H1 (cell line): ENCODE measurements around the gene CGB5. TPM values are rescaled to one million over a fixed set of nuclear protein-coding genes. Genes with fewer than 3 reads are reported as not detected.

ENCODE experiments used
- CTCF ChIA-PET: fragments of 300-600 bp; sonication (Branson Sonifier 250); formaldehyde crosslinking; loops from one replicate; lab custom pipeline; 2021; ENCODE audit not compliant: partially characterized antibody; lab: Charles Lee
- POLR2A ChIA-PET: fragments of 300-600 bp; sonication (Branson Sonifier 250); formaldehyde crosslinking; loops from one replicate; lab custom pipeline; 2021; ENCODE audit warnings: inconsistent platforms; ENCODE audit not compliant: partially characterized antibody; lab: Charles Lee
- DNase-seq, 2 experiments: peaks; one replicate each; pipeline versions ENCODE4 v3.0.0 to v3.0.0-alpha.2; 2010 to 2022; ENCODE audit warnings: low spot score in 2 of 2, low read depth in 1 of 2, mixed read lengths in 1 of 2
- FAIRE-seq: peaks from 2 replicates; lab custom pipeline; 2011; peaks lifted over from hg19 to GRCh38; lab: Jason Lieb, UNC
- H2AFZ ChIP-seq: 2 replicates; pipeline ENCODE4 v1.8.1; 2012; ENCODE audit warnings: low read length, inconsistent platforms
- H2AK5ac ChIP-seq: 2 replicates; pipeline ENCODE4 v1.6.1; 2013; ENCODE audit warnings: low read depth, low read length
- H2BK120ac ChIP-seq: replicated peaks from 2 replicates; pipeline ENCODE3; 2013; ENCODE audit warnings: low read depth, low read length, inconsistent platforms
- H2BK12ac ChIP-seq: 2 replicates; pipeline ENCODE4 v1.6.1; 2013; ENCODE audit warnings: low read depth, low read length
- H2BK15ac ChIP-seq: 2 replicates; pipeline ENCODE4 v1.6.1; 2013; ENCODE audit warnings: low read length
- H2BK20ac ChIP-seq: 2 replicates; pipeline ENCODE4 v1.6.1; 2013; ENCODE audit warnings: low read length
- H2BK5ac ChIP-seq: 2 replicates; pipeline ENCODE4 v1.6.1; 2013; ENCODE audit warnings: low read depth, low read length
- H3K14ac ChIP-seq: 2 replicates; pipeline ENCODE4 v1.6.1; 2013; ENCODE audit warnings: inconsistent platforms; ENCODE audit not compliant: insufficient read length
- H3K18ac ChIP-seq: 2 replicates; pipeline ENCODE4 v1.6.1; 2013; ENCODE audit warnings: low read length; ENCODE audit errors: extremely low read depth
- H3K23ac ChIP-seq: 2 replicates; pipeline ENCODE4 v1.6.1; 2013; ENCODE audit warnings: inconsistent platforms; ENCODE audit not compliant: insufficient read length
- H3K23me2 ChIP-seq: 2 replicates; pipeline ENCODE4 v1.6.1; 2013; ENCODE audit warnings: low read depth, low read length
- H3K27ac ChIP-seq: 2 replicates; pipeline ENCODE4 v1.6.1; 2011; ENCODE audit warnings: low read depth, low read length, inconsistent platforms
- H3K27me3 ChIP-seq, 4 experiments: replicated peaks in 1 of 4; 1 replicate in 1 of 4; 2 replicates in 3 of 4; pipeline versions ENCODE4 v1.6.1 to v1.8.1; 2011 to 2013; ENCODE audit warnings: low read length in 3 of 4, mild to moderate bottlenecking in 3 of 4, inconsistent platforms in 2 of 4, mixed read lengths in 2 of 4, moderate library complexity in 1 of 4; ENCODE audit not compliant: control insufficient read depth in 3 of 4, insufficient read depth in 3 of 4; ENCODE audit errors: extremely low read depth in 1 of 4
- H3K36me3 ChIP-seq, 4 experiments: 2 replicates each; pipeline versions ENCODE4 v1.6.1 to v1.8.1; 2011 to 2013; ENCODE audit warnings: mild to moderate bottlenecking in 4 of 4, low read length in 3 of 4, moderate library complexity in 2 of 4, control low read depth in 1 of 4, inconsistent platforms in 1 of 4; ENCODE audit not compliant: insufficient read depth in 4 of 4, control insufficient read depth in 2 of 4
- H3K4ac ChIP-seq: replicated peaks from 2 replicates; pipeline ENCODE3; 2013; ENCODE audit warnings: low read length, low read depth, mixed read lengths, inconsistent platforms; ENCODE audit not compliant: insufficient read length
- H3K4me1 ChIP-seq, 4 experiments: replicated peaks in 1 of 4; 1 replicate in 1 of 4; 2 replicates in 3 of 4; pipeline versions ENCODE4 v1.6.1 to v1.8.1; 2011 to 2013; ENCODE audit warnings: low read length in 3 of 4, inconsistent platforms in 2 of 4, mixed read lengths in 1 of 4; ENCODE audit not compliant: insufficient read depth in 4 of 4, control insufficient read depth in 3 of 4
- H3K4me2 ChIP-seq, 2 experiments: 2 replicates each; pipeline versions ENCODE4 v1.6.1 to v1.8.1; 2011 to 2013; ENCODE audit warnings: low read depth in 2 of 2, low read length in 2 of 2, control low read depth in 1 of 2, inconsistent platforms in 1 of 2, mild to moderate bottlenecking in 1 of 2; ENCODE audit not compliant: insufficient read depth in 1 of 2
- H3K4me3 ChIP-seq, 4 experiments: fragments of 200-600, 300-600 bp in 1 of 4; sonication (generic), shearing (Covaris generic), sonication (Bioruptor Twin) in 1 of 4; 2 replicates each; pipeline versions ENCODE4 v1.5.1 to v1.8.1; 2011 to 2016; ENCODE audit warnings: low read length in 4 of 4, low read depth in 3 of 4, control low read depth in 2 of 4, inconsistent platforms in 2 of 4, mild to moderate bottlenecking in 2 of 4, mixed read lengths in 1 of 4, moderate library complexity in 1 of 4; ENCODE audit not compliant: insufficient read depth in 2 of 4; ENCODE audit errors: extremely low read depth in 1 of 4
- H3K56ac ChIP-seq: replicated peaks from 2 replicates; pipeline ENCODE3; 2013; ENCODE audit warnings: low read depth, mild to moderate bottlenecking, mixed read lengths, low read length, inconsistent platforms; ENCODE audit not compliant: insufficient read length
- H3K79me1 ChIP-seq: 2 replicates; pipeline ENCODE4 v1.6.1; 2013; ENCODE audit warnings: low read depth, low read length, control low read depth
- H3K79me2 ChIP-seq, 2 experiments: 2 replicates each; pipeline versions ENCODE4 v1.6.1 to v1.8.1; 2012 to 2013; ENCODE audit warnings: low read length in 2 of 2, mild to moderate bottlenecking in 2 of 2, inconsistent platforms in 1 of 2; ENCODE audit not compliant: insufficient read depth in 2 of 2, control insufficient read depth in 1 of 2
- H3K9ac ChIP-seq, 4 experiments: replicated peaks in 1 of 4; 1 replicate in 1 of 4; 2 replicates in 3 of 4; pipeline versions ENCODE4 v1.6.1 to v1.8.1; 2011 to 2013; ENCODE audit warnings: low read depth in 3 of 4, low read length in 3 of 4, control low read depth in 2 of 4, mild to moderate bottlenecking in 2 of 4, moderate library complexity in 2 of 4, inconsistent platforms in 1 of 4; ENCODE audit errors: extremely low read depth in 1 of 4
- H3K9me3 ChIP-seq, 2 experiments: 2 replicates each; pipeline versions ENCODE4 v1.6.1 to v1.8.1; 2012 to 2013; ENCODE audit warnings: mild to moderate bottlenecking in 2 of 2, moderate library complexity in 2 of 2, control low read depth in 1 of 2, inconsistent platforms in 1 of 2, low read depth in 1 of 2, low read length in 1 of 2, mixed read lengths in 1 of 2; ENCODE audit not compliant: insufficient read depth in 2 of 2
- H4K20me1 ChIP-seq, 2 experiments: replicated peaks in 1 of 2; 2 replicates each; pipeline versions ENCODE3 to v1.8.1; 2011 to 2013; ENCODE audit warnings: inconsistent platforms in 2 of 2, low read length in 2 of 2, mild to moderate bottlenecking in 1 of 2; ENCODE audit not compliant: insufficient read depth in 2 of 2, control insufficient read depth in 1 of 2
- H4K5ac ChIP-seq: 2 replicates; pipeline ENCODE4 v1.6.1; 2013; ENCODE audit warnings: low read length, low read depth, mixed read lengths, inconsistent platforms; ENCODE audit not compliant: insufficient read length
- H4K8ac ChIP-seq: 2 replicates; pipeline ENCODE4 v1.8.0; 2013; ENCODE audit warnings: mild to moderate bottlenecking, moderate library complexity, low read length, inconsistent platforms; ENCODE audit not compliant: insufficient read depth; ENCODE audit errors: extremely low read depth
- H4K91ac ChIP-seq: replicated peaks from 2 replicates; pipeline ENCODE3; 2013; ENCODE audit warnings: low read length, mixed read lengths, inconsistent platforms; ENCODE audit not compliant: insufficient read length
- KDM4A ChIP-seq: IDR thresholded peaks from one replicate; pipeline ENCODE4 v1.7.1; 2012; ENCODE audit warnings: low read depth, mild to moderate bottlenecking, moderate library complexity, low read length, inconsistent platforms; ENCODE audit not compliant: severe bottlenecking
- TEAD4 ChIP-seq: IDR thresholded peaks from 2 replicates; pipeline ENCODE4 v1.6.1; 2012; ENCODE audit warnings: low read depth, low read length, inconsistent platforms, mixed read lengths
- WGBS, 2 experiments: shearing (Covaris generic) in 1 of 2; methylation state at CpG; one replicate each; pipeline versions ENCODE4 v1.1.6 to v1.1.7; 2013 to 2015; ENCODE audit warnings: low lambda C conversion rate in 2 of 2, mixed read lengths in 2 of 2, inconsistent platforms in 1 of 2, low coverage in 1 of 2, missing lambda C conversion rate in 1 of 2; ENCODE audit not compliant: insufficient replicate concordance in 2 of 2, insufficient coverage in 1 of 2, insufficient read length in 1 of 2; ENCODE audit errors: extremely low coverage in 1 of 2, missing lambda C conversion rate in 1 of 2; 5-methylcytosine and 5-hydroxymethylcytosine counted together
- polyA plus RNA-seq, 7 experiments: library from polyadenylated mRNA; depleted of rRNA in 3 of 7; stranded (reverse) in 5 of 7; unstranded in 2 of 7; fragments of >200 nt in 5 of 7; fragments of 200-250 nt in 2 of 7; gene quantifications; 1 replicate in 5 of 7; 2 replicates in 1 of 7; 4 replicates in 1 of 7; pipeline versions ENCODE4 v1.2.1 to v1.2.3, GENCODE V29; 2011 to 2013; ENCODE audit warnings: missing spikeins in 2 of 7, mixed read lengths in 2 of 7
- total RNA-seq: library from RNA; stranded (reverse); fragmentation: NEBNext Ultra II Directional; extraction: Animal tissue kit (Norgen Biotek cat#: 25700); gene quantifications from 2 replicates; pipeline ENCODE4 v1.2.1, GENCODE V29; 2021

Gene CGB5
- total and polyA plus RNA-seq, 2 of the 8 experiments (the other 6 are each of a cell fraction or from before 2014, with no cell fraction given) = 0.63 to 0.68 TPM

- peak; percentile 38 for TF ChIP-seq KDM4A
- TF ChIP-seq TEAD4 = no peak
- H4K91ac ChIP-seq = peak within 1 kb of the TSS; percentile 59
- H2AFZ ChIP-seq = 0 out of 2 replicates have a peak within 1 kb of the TSS, but pooled peaks have one; percentile 17
- POLR2A ChIA-PET = interaction anchor here (0.9 to 1.5 kb wide), 3 partner anchors 13 to 53 kb away, joined by 3 read pairs; no protein-coding TSS in a partner anchor
- H3K36me3 ChIP-seq = no peaks in the 10 kb centered on the region
- no peaks in the 10 kb centered on the region for H4K20me1 ChIP-seq
- H2BK20ac ChIP-seq = no peak within 1 kb of the TSS
- peaks cover under 1 to 43% (median 36%) of the 10 kb centered on the region in 4 experiments for H3K27me3 ChIP-seq
- no peak within 1 kb of the TSS for H3K14ac ChIP-seq
- no peak within 1 kb of the TSS; the same call in none of the 2 replicates for H4K8ac ChIP-seq
- H3K4ac ChIP-seq = no peak within 1 kb of the TSS
- peaks cover 8% of the 10 kb centered on the region for H3K23me2 ChIP-seq
- H3K4me3 ChIP-seq = peak within 1 kb of the TSS; percentile 28 to 61 (median 31)
- CTCF ChIA-PET = interaction anchor here (0.6 to 1.8 kb wide), 8 partner anchors 10 to 415 kb away, joined by 3 to 7 read pairs (median 4); partner anchors contain the start of genes GYS1 and RUVBL2
- no peak within 1 kb of the TSS for H3K56ac ChIP-seq
- no peak within 1 kb of the TSS; the same call in 1 of the 2 replicates for H2BK5ac ChIP-seq
- H3K9me3 ChIP-seq = no peaks in the 10 kb centered on the region
- no peak within 1 kb of the TSS for H2AK5ac ChIP-seq
- no peaks in the 10 kb centered on the region for H3K79me1 ChIP-seq
- H3K4me1 ChIP-seq = peaks cover 0 to 22% (median 17%) of the 10 kb centered on the region in 4 experiments; a peak in 6 of 7 replicates
- peak within 1 kb of the TSS; percentile 50; the same call in 1 of the 2 replicates for H2BK12ac ChIP-seq
- DNase-seq = peak in 1 of 2 experiments; percentile 78
- H4K5ac ChIP-seq = peak within 1 kb of the TSS; percentile 66
- H2BK15ac ChIP-seq = no peak within 1 kb of the TSS
- peak within 1 kb of the TSS; percentile 85 for H3K18ac ChIP-seq
- FAIRE-seq = no peak
- peak within 1 kb of the TSS in 1 of 4 experiments; percentile 28; a peak in 1 of 7 replicates for H3K9ac ChIP-seq
- 4% methylated on average over 9 of the region's 53 CpGs; no CpG with 5 or more reads in 1 of the 2 experiments for WGBS, 2 experiments
- no peak within 1 kb of the TSS for H3K23ac ChIP-seq
- H3K79me2 ChIP-seq = no peaks in the 10 kb centered on the region
- H3K27ac ChIP-seq = no peak within 1 kb of the TSS
- peak within 1 kb of the TSS; percentile 88 to 90 for H3K4me2 ChIP-seq
- no peak within 1 kb of the TSS for H2BK120ac ChIP-seq
Observed at GRCh38 chr19:49064768-49065611, 21.3 kb downstream of the CGB5 start, which contains the start of gene NTF4. NTF4 (minus strand) TSS chr19:49064818; CDS start chr19:49061997, 2,821 bp downstream.
